SK-N-SH (cell line): ENCODE results near the gene LRP1. TPM values are rescaled to one million over a fixed set of nuclear protein-coding genes. Genes with fewer than 3 reads are reported as not detected.

ENCODE experiments used
- CTCF ChIA-PET: fragments of 300-600, 350-600 bp; formaldehyde crosslinking; extraction: SDS; loops from one replicate; lab custom pipeline; 2021; lab: Yijun Ruan, JAX
- POLR2A ChIA-PET: fragments of 350-600 bp; sonication (Branson Sonifier 250); formaldehyde crosslinking; extraction: SDS; loops from one replicate; lab custom pipeline; 2020; ENCODE audit warnings: antibody characterized with exemption, inconsistent platforms; lab: Yijun Ruan, JAX
- DNase-seq: peaks from one replicate; pipeline ENCODE4 v3.0.0; 2012
- H2AFZ ChIP-seq: fragments of 200-600 bp; sonication (generic); 2 replicates; pipeline ENCODE4 v1.8.1; 2016; ENCODE audit warnings: antibody characterized with exemption, mild to moderate bottlenecking, low read depth
- H3F3A ChIP-seq: fragments of 200-600 bp; sonication (generic); replicated peaks from 2 replicates; pipeline ENCODE3; 2016; ENCODE audit warnings: antibody characterized with exemption, mild to moderate bottlenecking; ENCODE audit not compliant: insufficient read depth
- H3K27ac ChIP-seq, 2 experiments: fragments of 200-500 bp in 1 of 2; fragments of 200-600 bp in 1 of 2; sonication (Bioruptor generic) in 1 of 2; sonication (generic), shearing (Covaris generic) in 1 of 2; 2 replicates each; pipeline versions ENCODE4 v1.5.1 to v1.6.1; 2014 to 2016; ENCODE audit warnings: low read depth in 2 of 2, inconsistent platforms in 1 of 2, low read length in 1 of 2, mild to moderate bottlenecking in 1 of 2, mixed read lengths in 1 of 2
- H3K27me3 ChIP-seq: fragments of 200-600 bp; sonication (generic), shearing (Covaris generic); 2 replicates; pipeline ENCODE4 v1.6.1; 2016; ENCODE audit warnings: mixed run types; ENCODE audit not compliant: insufficient read depth
- H3K36me3 ChIP-seq, 2 experiments: fragments of 200-500 bp in 1 of 2; fragments of 200-600 bp in 1 of 2; sonication (Bioruptor generic) in 1 of 2; sonication (generic) in 1 of 2; replicated peaks in 1 of 2; 2 replicates each; pipeline versions ENCODE3 to v1.5.1; 2014 to 2016; ENCODE audit warnings: low read length in 1 of 2, mild to moderate bottlenecking in 1 of 2; ENCODE audit not compliant: insufficient read depth in 2 of 2, control insufficient read depth in 1 of 2
- H3K4me1 ChIP-seq, 2 experiments: fragments of 200-500 bp in 1 of 2; fragments of 200-600 bp in 1 of 2; sonication (Bioruptor generic) in 1 of 2; sonication (generic), shearing (Covaris generic) in 1 of 2; 2 replicates each; pipeline versions ENCODE4 v1.5.1 to v1.6.1; 2014 to 2016; ENCODE audit warnings: low read depth in 1 of 2, low read length in 1 of 2, mixed run types in 1 of 2; ENCODE audit not compliant: insufficient read depth in 2 of 2, control insufficient read depth in 1 of 2
- H3K4me2 ChIP-seq: fragments of 200-600 bp; sonication (generic), shearing (Covaris generic); 2 replicates; pipeline ENCODE4 v1.6.1; 2017; ENCODE audit warnings: mixed run types
- H3K4me3 ChIP-seq, 2 experiments: fragments of 200-500 bp in 1 of 2; fragments of 200-600 bp in 1 of 2; sonication (Bioruptor generic) in 1 of 2; sonication (generic), shearing (Covaris generic) in 1 of 2; 2 replicates each; pipeline versions ENCODE4 v1.5.1 to v1.8.1; 2014 to 2016; ENCODE audit warnings: low read depth in 2 of 2, inconsistent platforms in 1 of 2, low read length in 1 of 2, mild to moderate bottlenecking in 1 of 2, mixed read lengths in 1 of 2, moderate library complexity in 1 of 2
- H3K79me2 ChIP-seq: fragments of 200-600 bp; sonication (generic); 2 replicates; pipeline ENCODE4 v1.8.1; 2017; ENCODE audit warnings: mild to moderate bottlenecking; ENCODE audit not compliant: insufficient read depth
- H3K9ac ChIP-seq: fragments of 200-600 bp; sonication (generic); 2 replicates; pipeline ENCODE4 v1.6.1; 2017; ENCODE audit warnings: mixed run types
- H3K9me2 ChIP-seq: fragments of 200-600 bp; sonication (generic); 2 replicates; pipeline ENCODE4 v1.6.1; 2017; ENCODE audit warnings: mixed run types
- H3K9me3 ChIP-seq: fragments of 200-600 bp; sonication (generic); 2 replicates; pipeline ENCODE4 v1.6.1; 2017; ENCODE audit warnings: mixed run types, mild to moderate bottlenecking, moderate library complexity
- H4K20me1 ChIP-seq: fragments of 200-600 bp; sonication (generic); 2 replicates; pipeline ENCODE4 v1.6.1; 2017; ENCODE audit warnings: mild to moderate bottlenecking, mixed run types; ENCODE audit not compliant: insufficient read depth
- CHD2 ChIP-seq: fragments of 150-350 bp; IDR thresholded peaks from 2 replicates; pipeline ENCODE4 v1.6.1; 2018; ENCODE audit warnings: low read length; ENCODE audit not compliant: partially characterized antibody
- EP300 ChIP-seq, 2 experiments: IDR thresholded peaks; 2 replicates each; pipeline versions ENCODE4 v1.4.0 to v1.6.1; 2012; ENCODE audit warnings: borderline replicate concordance in 1 of 2, low read depth in 1 of 2, low read length in 1 of 2
- EZH2phosphoT487 ChIP-seq: fragments of 200-600 bp; sonication (generic); IDR thresholded peaks from 2 replicates; pipeline ENCODE4 v1.6.1; 2017; ENCODE audit warnings: low read depth, mixed run types, mild to moderate bottlenecking, antibody characterized with exemption, moderate library complexity, borderline replicate concordance
- FOSL2 ChIP-seq: IDR thresholded peaks from 2 replicates; pipeline ENCODE4 v1.4.0; 2012; ENCODE audit warnings: low read depth, mild to moderate bottlenecking, moderate library complexity, borderline replicate concordance
- GABPA ChIP-seq: IDR thresholded peaks from 2 replicates; pipeline ENCODE4 v1.4.0; 2012; ENCODE audit warnings: low read depth, mild to moderate bottlenecking
- MAX ChIP-seq: IDR thresholded peaks from 2 replicates; pipeline ENCODE4 v1.4.0; 2012; ENCODE audit warnings: low read depth
- PBX3 ChIP-seq: IDR thresholded peaks from 2 replicates; pipeline ENCODE4; 2012
- RFX5 ChIP-seq: IDR thresholded peaks from 2 replicates; pipeline ENCODE4 v1.6.1; 2012; ENCODE audit warnings: mild to moderate bottlenecking, improper control_type of control experiment, low read length
- TAF1 ChIP-seq: IDR thresholded peaks from 2 replicates; pipeline ENCODE4 v1.6.1; 2012; ENCODE audit warnings: low read depth, mild to moderate bottlenecking, low read length, moderate library complexity, borderline replicate concordance
- WGBS: methylation state at CpG from one replicate; pipeline ENCODE4 v1.1.6; 2017; ENCODE audit warnings: low lambda C conversion rate; 5-methylcytosine and 5-hydroxymethylcytosine counted together
- polyA plus RNA-seq, 3 experiments: library from polyadenylated mRNA; depleted of rRNA; stranded (reverse); fragments of >200 nt; gene quantifications; 2 replicates each; pipeline ENCODE4 v1.2.3, GENCODE V29; 2012
- TF ChIP-seq, protein P1 (sequence below): fragments of 200-600 bp; sonication (generic); IDR thresholded peaks from 2 replicates; pipeline ENCODE4 v1.6.1; 2017; ENCODE audit warnings: antibody characterized with exemption, mild to moderate bottlenecking, moderate library complexity
- TF ChIP-seq, protein P2 (sequence below): fragments of 150-350 bp; IDR thresholded peaks from 2 replicates; pipeline ENCODE4 v1.6.1; 2016; ENCODE audit warnings: mild to moderate bottlenecking, low read depth, low read length

Gene LRP1
- polyA plus RNA-seq, 1 of the 3 experiments (the other 2 are of a cell fraction) = 55.0 TPM

GRCh38 chr12:57204454-57204853, 76.2 kb downstream of the LRP1 start:
- ChIA-PET POLR2A (no interaction called here), CTCF (interaction anchor here (0.6 to 15.9 kb wide), 2 partner anchors 34 to 103 kb away, joined by 3 to 937 read pairs; partner anchors contain the start of genes SHMT2 and STAC3)
- H4K20me1 ChIP-seq = no peaks in the 10 kb centered on the region
- no peaks in the 10 kb centered on the region for H3K27me3 ChIP-seq
- H3K9me2 ChIP-seq = no peaks in the 10 kb centered on the region
- H2AFZ ChIP-seq = no peak overlapping the region
- DNase-seq = no peak
- no peak overlapping the region for H3K4me3 ChIP-seq
- H3K9me3 ChIP-seq = no peaks in the 10 kb centered on the region
- H3K27ac ChIP-seq = no peak overlapping the region
- no peaks in the 10 kb centered on the region for H3K79me2 ChIP-seq
- H3K36me3 ChIP-seq = peaks cover 5 to 54% of the 10 kb centered on the region in 2 experiments
- WGBS = 94% methylated on average over 18 of the region's 19 CpGs
- no peak overlapping the region for H3K4me2 ChIP-seq
- H3K4me1 ChIP-seq = no peaks in the 10 kb centered on the region
- TF ChIP-seq CHD2 (no peak), TAF1 (no peak)
- TF ChIP-seq, protein P1, sequence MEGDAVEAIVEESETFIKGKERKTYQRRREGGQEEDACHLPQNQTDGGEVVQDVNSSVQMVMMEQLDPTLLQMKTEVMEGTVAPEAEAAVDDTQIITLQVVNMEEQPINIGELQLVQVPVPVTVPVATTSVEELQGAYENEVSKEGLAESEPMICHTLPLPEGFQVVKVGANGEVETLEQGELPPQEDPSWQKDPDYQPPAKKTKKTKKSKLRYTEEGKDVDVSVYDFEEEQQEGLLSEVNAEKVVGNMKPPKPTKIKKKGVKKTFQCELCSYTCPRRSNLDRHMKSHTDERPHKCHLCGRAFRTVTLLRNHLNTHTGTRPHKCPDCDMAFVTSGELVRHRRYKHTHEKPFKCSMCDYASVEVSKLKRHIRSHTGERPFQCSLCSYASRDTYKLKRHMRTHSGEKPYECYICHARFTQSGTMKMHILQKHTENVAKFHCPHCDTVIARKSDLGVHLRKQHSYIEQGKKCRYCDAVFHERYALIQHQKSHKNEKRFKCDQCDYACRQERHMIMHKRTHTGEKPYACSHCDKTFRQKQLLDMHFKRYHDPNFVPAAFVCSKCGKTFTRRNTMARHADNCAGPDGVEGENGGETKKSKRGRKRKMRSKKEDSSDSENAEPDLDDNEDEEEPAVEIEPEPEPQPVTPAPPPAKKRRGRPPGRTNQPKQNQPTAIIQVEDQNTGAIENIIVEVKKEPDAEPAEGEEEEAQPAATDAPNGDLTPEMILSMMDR = no peak
- H3F3A ChIP-seq = no peaks in the 10 kb centered on the region
- no peak overlapping the region for H3K9ac ChIP-seq

DNA sequence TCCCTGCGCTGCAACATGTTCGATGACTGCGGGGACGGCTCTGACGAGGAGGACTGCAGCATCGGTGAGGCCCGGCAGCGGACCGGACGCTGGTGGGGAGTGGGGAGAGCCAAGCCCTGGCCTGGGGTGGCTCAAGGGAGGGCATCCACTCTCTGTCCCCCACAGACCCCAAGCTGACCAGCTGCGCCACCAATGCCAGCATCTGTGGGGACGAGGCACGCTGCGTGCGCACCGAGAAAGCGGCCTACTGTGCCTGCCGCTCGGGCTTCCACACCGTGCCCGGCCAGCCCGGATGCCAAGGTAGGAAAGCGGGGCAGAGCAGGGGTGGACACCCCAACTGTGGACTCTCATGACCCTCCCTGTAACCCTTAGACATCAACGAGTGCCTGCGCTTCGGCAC, 76.9 kb downstream of the LRP1 start:
- POLR2A ChIA-PET = no interaction called here
- H3K9me3 ChIP-seq = no peaks in the 10 kb centered on the region
- TF ChIP-seq, protein P2, sequence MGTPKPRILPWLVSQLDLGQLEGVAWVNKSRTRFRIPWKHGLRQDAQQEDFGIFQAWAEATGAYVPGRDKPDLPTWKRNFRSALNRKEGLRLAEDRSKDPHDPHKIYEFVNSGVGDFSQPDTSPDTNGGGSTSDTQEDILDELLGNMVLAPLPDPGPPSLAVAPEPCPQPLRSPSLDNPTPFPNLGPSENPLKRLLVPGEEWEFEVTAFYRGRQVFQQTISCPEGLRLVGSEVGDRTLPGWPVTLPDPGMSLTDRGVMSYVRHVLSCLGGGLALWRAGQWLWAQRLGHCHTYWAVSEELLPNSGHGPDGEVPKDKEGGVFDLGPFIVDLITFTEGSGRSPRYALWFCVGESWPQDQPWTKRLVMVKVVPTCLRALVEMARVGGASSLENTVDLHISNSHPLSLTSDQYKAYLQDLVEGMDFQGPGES = no peak
- TF ChIP-seq FOSL2 (no peak), RFX5 (no peak), MAX (no peak), PBX3 (no peak), EZH2phosphoT487 (no peak), GABPA (no peak), EP300 (IDR thresholded peaks at IDR 0.05; ENCODE audit: borderline replicate concordance in 1 of 2, low read depth in 1 of 2, low read length in 1 of 2) (no peak)
- TF ChIP-seq, protein P1 = no peak
- TF ChIP-seq, all 33 proteins: peak for 0
- Histone ChIP-seq H3K4me1 (no peaks in the 10 kb centered on the region), H3K27me3 (no peaks in the 10 kb centered on the region), H3K9me2 (no peaks in the 10 kb centered on the region), H3K27ac (no peak overlapping the region), H3F3A (no peaks in the 10 kb centered on the region), H3K9ac (no peak overlapping the region), H4K20me1 (no peaks in the 10 kb centered on the region), H3K79me2 (no peaks in the 10 kb centered on the region), H2AFZ (no peak overlapping the region), H3K4me2 (no peak overlapping the region), H3K4me3 (no peak overlapping the region), H3K36me3 (peaks cover 5 to 50% of the 10 kb centered on the region in 2 experiments)
- no peak for DNase-seq
- CTCF ChIA-PET = interaction anchor here (1.2 to 15.9 kb wide), 2 partner anchors 29 to 33 kb away, joined by 4 to 937 read pairs; partner anchors contain the start of genes SHMT2 and STAC3
- 99% methylated on average over 18 of the region's 26 CpGs for WGBS
